Type B pancreatic cell (in vitro differentiated cells): ENCODE data around the gene PDS5B. TPM values are rescaled to one million over a fixed set of nuclear protein-coding genes. Genes with fewer than 3 reads are reported as not detected.

ENCODE experiments used
- DNase-seq: peaks from one replicate; pipeline ENCODE4 v3.0.0; 2021; ENCODE audit warnings: mixed read lengths; ENCODE audit not compliant: unreplicated experiment; ENCODE audit errors: extremely low spot score
- H3K27ac Mint-ChIP-seq: 2 replicates; pipeline ENCODE4 v1.8.0; 2021; ENCODE audit warnings: mild to moderate bottlenecking, mixed read lengths
- H3K27me3 Mint-ChIP-seq: 2 replicates; pipeline ENCODE4 v1.8.0; 2021; ENCODE audit warnings: mixed read lengths
- H3K36me3 Mint-ChIP-seq: 2 replicates; pipeline ENCODE4 v1.8.0; 2021; ENCODE audit warnings: mixed read lengths
- H3K4me1 Mint-ChIP-seq: one replicate; pipeline ENCODE4 v1.8.0; 2021; ENCODE audit warnings: mixed read lengths; ENCODE audit not compliant: unreplicated experiment
- H3K4me3 Mint-ChIP-seq: 2 replicates; pipeline ENCODE4 v1.8.0; 2021; ENCODE audit warnings: mild to moderate bottlenecking, mixed read lengths
- H3K9me3 Mint-ChIP-seq: 2 replicates; pipeline ENCODE4 v1.8.0; 2021; ENCODE audit warnings: mixed read lengths
- CTCF ChIP-seq: fragments of 200-600 bp; sonication (generic); conservative IDR thresholded peaks from 2 replicates; pipeline ENCODE4 v1.5.0; 2021; ENCODE audit warnings: antibody characterized with exemption, mild to moderate bottlenecking
- total RNA-seq: library from RNA; stranded (reverse); gene quantifications from 2 replicates; pipeline ENCODE4 v1.2.1, GENCODE V29; 2021; ENCODE audit warnings: low replicate concordance

Gene PDS5B
- total RNA-seq, 1 donor from 2014 or later: 69.9 TPM

- Mint-ChIP-seq H3K27me3 (no peaks in the 10 kb centered on the region), H3K27ac (no peak overlapping the region), H3K9me3 (peaks cover 7% of the 10 kb centered on the region), H3K36me3 (peaks cover 33% of the 10 kb centered on the region), H3K4me3 (no peak overlapping the region), H3K4me1 (peaks cover 5% of the 10 kb centered on the region)
- TF ChIP-seq CTCF: peak; percentile 81
- DNase-seq: no peak
Measured at GRCh38 chr13:32650705-32651311, 64.6 kb downstream of the PDS5B start.

- Mint-ChIP-seq H3K9me3 (peaks cover 20% of the 10 kb centered on the region), H3K4me1 (peaks cover 9% of the 10 kb centered on the region), H3K27me3 (no peaks in the 10 kb centered on the region), H3K36me3 (peaks cover 47% of the 10 kb centered on the region), H3K27ac (no peak overlapping the region), H3K4me3 (no peak overlapping the region)
- DNase-seq: no peak
- TF ChIP-seq CTCF: no peak
Measured at GRCh38 chr13:32657309-32657708, 71.1 kb downstream of the PDS5B start.

GRCh38 chr13:32659736-32660135, 73.5 kb downstream of the PDS5B start:
- Mint-ChIP-seq H3K9me3 (peaks cover 16% of the 10 kb centered on the region), H3K4me3 (no peak overlapping the region), H3K27ac (no peak overlapping the region), H3K36me3 (peaks cover 40% of the 10 kb centered on the region), H3K27me3 (no peaks in the 10 kb centered on the region), H3K4me1 (peaks cover 9% of the 10 kb centered on the region)
- no peak for DNase-seq
- no peak for TF ChIP-seq CTCF

- Mint-ChIP-seq H3K27me3 (no peaks in the 10 kb centered on the region), H3K36me3 (peaks cover 35% of the 10 kb centered on the region), H3K9me3 (peaks cover 16% of the 10 kb centered on the region), H3K4me3 (no peak overlapping the region), H3K27ac (peak overlapping the region; percentile 36), H3K4me1 (peaks cover 9% of the 10 kb centered on the region)
- DNase-seq: no peak
- TF ChIP-seq CTCF: no peak
Measured at GRCh38 chr13:32660227-32660626, 74.0 kb downstream of the PDS5B start.

- Mint-ChIP-seq H3K27ac (no peak overlapping the region), H3K9me3 (peaks cover 9% of the 10 kb centered on the region), H3K27me3 (no peaks in the 10 kb centered on the region), H3K4me1 (peaks cover 9% of the 10 kb centered on the region), H3K4me3 (no peak overlapping the region), H3K36me3 (peaks cover 26% of the 10 kb centered on the region)
- TF ChIP-seq CTCF: no peak
- DNase-seq: no peak
Measured at GRCh38 chr13:32661685-32662084, 75.4 kb downstream of the PDS5B start.

- Mint-ChIP-seq H3K4me1 (peaks cover 9% of the 10 kb centered on the region), H3K27ac (no peak overlapping the region), H3K4me3 (no peak overlapping the region), H3K9me3 (no peaks in the 10 kb centered on the region), H3K27me3 (no peaks in the 10 kb centered on the region), H3K36me3 (peaks cover 21% of the 10 kb centered on the region)
- DNase-seq: no peak
- no peak for TF ChIP-seq CTCF
Measured at GRCh38 chr13:32663660-32664059, 77.4 kb downstream of the PDS5B start.
